ENCODE measurements around the gene PLCB3. TPM values are rescaled to one million over a fixed set of nuclear protein-coding genes. Genes with fewer than 3 reads are reported as not detected.

The PLCB3 gene
- total RNA-seq, 1 donor from 2014 or later: 48.7 TPM

GRCh38 chr11:64305691-64306562, 54.6 kb downstream of the PLCB3 start:
- H3K4me1 ChIP-seq (ENCODE audit: insufficient read depth, low read length): peaks cover 14% of the 10 kb centered on the region
- peak; percentile 5 for TF ChIP-seq CTCF (IDR thresholded peaks at IDR 0.05; ENCODE audit: insufficient read depth, low read depth, low read length)
- no peak for TF ChIP-seq EZH2 (IDR thresholded peaks at IDR 0.05; ENCODE audit: insufficient read depth, low read length)
- Mint-ChIP-seq H3K36me3 (ENCODE audit: low read depth, unreplicated experiment) (no peaks in the 10 kb centered on the region), H3K27ac (ENCODE audit: unreplicated experiment) (peak overlapping the region; percentile 80), H3K27me3 (ENCODE audit: low read depth, unreplicated experiment) (peaks cover 8% of the 10 kb centered on the region), H3K4me3 (ENCODE audit: unreplicated experiment) (peak overlapping the region; percentile 94), H3K4me1 (ENCODE audit: low read depth, unreplicated experiment) (peaks cover 1% of the 10 kb centered on the region), H3K9me3 (ENCODE audit: unreplicated experiment) (no peaks in the 10 kb centered on the region)
- H3K9ac ChIP-seq (ENCODE audit: low read length): peak overlapping the region; percentile 78
- peaks cover 2% of the 10 kb centered on the region for H3K27me3 ChIP-seq (ENCODE audit: insufficient read depth, low read length)
- DNase-seq (ENCODE audit: low read depth): no peak
- peak overlapping the region; percentile 95 for H3K4me2 ChIP-seq (ENCODE audit: low read length)
- H4K20me1 ChIP-seq (ENCODE audit: insufficient read depth, low read length): peaks cover 6% of the 10 kb centered on the region
- H3K79me2 ChIP-seq (ENCODE audit: insufficient read depth, low read length): peaks cover 22% of the 10 kb centered on the region
- peak overlapping the region; percentile 6 for H3K27ac ChIP-seq (ENCODE audit: low read depth, low read length)
- peak overlapping the region; percentile 73 for H3K4me3 ChIP-seq (ENCODE audit: insufficient read depth, low read depth, low read length)
- no peak for FAIRE-seq
- peak overlapping the region; percentile 63 for H2AFZ ChIP-seq (ENCODE audit: low read depth, low read length)
- H3K36me3 ChIP-seq (ENCODE audit: insufficient read depth, low read length): no peaks in the 10 kb centered on the region
- no peaks in the 10 kb centered on the region for H3K9me3 ChIP-seq (ENCODE audit: insufficient read depth, low read depth, low read length)

- Histone ChIP-seq H3K9ac (ENCODE audit: low read length) (peak overlapping the region; percentile 78), H3K27ac (ENCODE audit: low read depth, low read length) (no peak overlapping the region), H3K4me2 (ENCODE audit: low read length) (peak overlapping the region; percentile 95), H3K4me3 (ENCODE audit: insufficient read depth, low read depth, low read length) (peak overlapping the region; percentile 73), H3K36me3 (ENCODE audit: insufficient read depth, low read length) (no peaks in the 10 kb centered on the region), H3K27me3 (ENCODE audit: insufficient read depth, low read length) (peaks cover 2% of the 10 kb centered on the region), H3K9me3 (ENCODE audit: insufficient read depth, low read depth, low read length) (no peaks in the 10 kb centered on the region), H4K20me1 (ENCODE audit: insufficient read depth, low read length) (peaks cover 6% of the 10 kb centered on the region), H2AFZ (ENCODE audit: low read depth, low read length) (peak overlapping the region; percentile 63), H3K79me2 (ENCODE audit: insufficient read depth, low read length) (peaks cover 24% of the 10 kb centered on the region), H3K4me1 (ENCODE audit: insufficient read depth, low read length) (peaks cover 12% of the 10 kb centered on the region)
- Mint-ChIP-seq H3K27me3 (ENCODE audit: low read depth, unreplicated experiment) (peaks cover 5% of the 10 kb centered on the region), H3K9me3 (ENCODE audit: unreplicated experiment) (no peaks in the 10 kb centered on the region), H3K27ac (ENCODE audit: unreplicated experiment) (peak overlapping the region; percentile 80), H3K36me3 (ENCODE audit: low read depth, unreplicated experiment) (no peaks in the 10 kb centered on the region), H3K4me1 (ENCODE audit: low read depth, unreplicated experiment) (peaks cover 2% of the 10 kb centered on the region), H3K4me3 (ENCODE audit: unreplicated experiment) (peak overlapping the region; percentile 94)
- no peak for DNase-seq (ENCODE audit: low read depth)
- TF ChIP-seq CTCF (IDR thresholded peaks at IDR 0.05; ENCODE audit: insufficient read depth, low read depth, low read length) (no peak), EZH2 (IDR thresholded peaks at IDR 0.05; ENCODE audit: insufficient read depth, low read length) (no peak)
- FAIRE-seq: no peak
These were observed 55.2 kb downstream of the PLCB3 start for GRCh38 chr11:64306563-64306875.

Measured in astrocyte (in vitro differentiated cells and primary cell).